Neural progenitor cell (in vitro differentiated cells): Measurements from ENCODE around the gene HPSE2.

Experiments
- EZH2 ChIP-seq: fragments of 200-600 bp; sonication (generic); IDR thresholded peaks from 2 replicates; pipeline ENCODE4 v1.6.1; 2017; ENCODE audit warnings: antibody characterized with exemption, mild to moderate bottlenecking, moderate library complexity
- EZH2phosphoT487 ChIP-seq: fragments of 200-600 bp; sonication (generic); IDR thresholded peaks from 2 replicates; pipeline ENCODE4 v1.6.1; 2017; ENCODE audit warnings: antibody characterized with exemption
- TF ChIP-seq, protein P1 (sequence below): fragments of 200-600 bp; sonication (generic); IDR thresholded peaks from 2 replicates; pipeline ENCODE4 v1.5.1; 2017; ENCODE audit warnings: antibody characterized with exemption, mild to moderate bottlenecking

DNA sequence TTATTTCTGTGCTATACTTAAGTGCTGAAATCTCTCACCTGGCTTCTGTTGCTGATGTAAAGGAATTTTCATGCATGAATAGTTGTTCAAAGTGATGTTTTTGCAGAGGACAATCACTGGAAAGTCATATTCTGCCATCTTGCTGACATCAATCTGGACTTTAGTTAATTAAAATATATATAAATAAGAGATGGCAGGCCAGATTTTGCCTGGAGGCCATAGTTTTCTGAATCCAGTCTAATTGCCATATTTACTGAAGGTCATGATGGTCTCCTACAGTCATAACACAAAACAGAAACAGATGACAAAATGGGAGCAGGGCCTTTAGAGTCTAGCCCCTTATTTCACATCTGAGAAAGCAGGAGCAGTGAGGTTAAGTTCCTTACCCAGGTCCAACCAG, 228.2 kb downstream of the HPSE2 start:
- TF ChIP-seq, protein P1, sequence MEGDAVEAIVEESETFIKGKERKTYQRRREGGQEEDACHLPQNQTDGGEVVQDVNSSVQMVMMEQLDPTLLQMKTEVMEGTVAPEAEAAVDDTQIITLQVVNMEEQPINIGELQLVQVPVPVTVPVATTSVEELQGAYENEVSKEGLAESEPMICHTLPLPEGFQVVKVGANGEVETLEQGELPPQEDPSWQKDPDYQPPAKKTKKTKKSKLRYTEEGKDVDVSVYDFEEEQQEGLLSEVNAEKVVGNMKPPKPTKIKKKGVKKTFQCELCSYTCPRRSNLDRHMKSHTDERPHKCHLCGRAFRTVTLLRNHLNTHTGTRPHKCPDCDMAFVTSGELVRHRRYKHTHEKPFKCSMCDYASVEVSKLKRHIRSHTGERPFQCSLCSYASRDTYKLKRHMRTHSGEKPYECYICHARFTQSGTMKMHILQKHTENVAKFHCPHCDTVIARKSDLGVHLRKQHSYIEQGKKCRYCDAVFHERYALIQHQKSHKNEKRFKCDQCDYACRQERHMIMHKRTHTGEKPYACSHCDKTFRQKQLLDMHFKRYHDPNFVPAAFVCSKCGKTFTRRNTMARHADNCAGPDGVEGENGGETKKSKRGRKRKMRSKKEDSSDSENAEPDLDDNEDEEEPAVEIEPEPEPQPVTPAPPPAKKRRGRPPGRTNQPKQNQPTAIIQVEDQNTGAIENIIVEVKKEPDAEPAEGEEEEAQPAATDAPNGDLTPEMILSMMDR: no peak
- no peak for TF ChIP-seq EZH2phosphoT487
- TF ChIP-seq EZH2: no peak
